HG03196 (cell line): Measurements from ENCODE around the gene SYNCRIP.
A peak's percentile ranks its signal among the peaks of the same experiment; 100 is the strongest.
"Not testable (repeated sequence)": the region's sequence is repeated elsewhere in the genome, so short reads cannot be mapped to it uniquely, and the experiment has no call there.

Source experiments
- ATAC-seq: cut with Tn5 transposase; IDR thresholded peaks from one replicate; pipeline ENCODE4 v1.9.1; 2021; ENCODE audit not compliant: unreplicated experiment

The SYNCRIP gene

GRCh38 chr6:85600713-85601313 lies 41.9 kb downstream of the SYNCRIP start:
- ATAC-seq: no peak

DNA sequence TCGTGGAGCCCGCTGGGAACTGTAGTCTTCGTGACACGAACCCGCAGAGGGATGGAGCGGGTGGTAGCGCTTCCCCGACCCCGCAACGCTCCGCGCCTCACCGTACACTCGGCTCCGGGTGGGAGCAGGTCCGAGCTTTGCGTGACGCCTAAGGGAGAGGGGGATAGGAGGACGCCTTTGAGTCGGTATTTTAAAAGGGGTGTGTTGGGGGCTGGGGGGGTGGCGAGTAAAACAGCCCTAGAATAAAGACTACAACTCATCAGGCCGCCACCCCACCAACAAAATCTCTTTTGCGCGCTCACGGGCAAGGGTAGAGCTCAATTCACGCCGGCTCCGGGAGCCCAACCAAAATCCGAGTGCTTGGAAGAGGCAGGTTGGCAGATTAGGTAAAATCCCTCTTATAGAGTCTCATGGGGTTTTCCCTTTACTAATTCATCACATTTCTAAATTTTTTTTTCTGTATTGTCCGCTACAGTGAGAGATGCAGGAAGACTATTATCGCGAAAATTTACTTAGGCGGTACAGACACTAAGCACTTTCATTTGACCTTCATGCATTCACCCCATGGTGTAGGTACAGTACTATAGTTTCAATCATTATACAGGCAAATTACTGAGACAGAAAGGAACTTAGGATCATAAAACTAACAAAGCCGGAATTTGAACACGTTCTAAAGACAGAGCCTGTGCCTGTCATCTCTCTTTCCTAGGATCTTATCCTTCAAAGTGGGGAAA lies 48.3 kb downstream of the SYNCRIP start:
- ATAC-seq: peak; percentile 4

GRCh38 chr6:85593438-85594196 lies 49.1 kb downstream of the SYNCRIP start, which contains the start of gene SNX14:
SNX14 (minus strand) TSS chr6:85593858; CDS start chr6:85593718, 140 bp downstream.
- ATAC-seq: peak; percentile 93

- ATAC-seq: no peak
Observed at GRCh38 chr6:85592033-85592432, 50.7 kb downstream of the SYNCRIP start.

- no peak for ATAC-seq
Observed at GRCh38 chr6:85591207-85591606, 51.5 kb downstream of the SYNCRIP start.

- no peak for ATAC-seq
Observed at GRCh38 chr6:85585741-85586140, 56.9 kb downstream of the SYNCRIP start.

- ATAC-seq: not testable (repeated sequence)
Observed at GRCh38 chr6:85582832-85583231, 59.9 kb downstream of the SYNCRIP start.

DNA sequence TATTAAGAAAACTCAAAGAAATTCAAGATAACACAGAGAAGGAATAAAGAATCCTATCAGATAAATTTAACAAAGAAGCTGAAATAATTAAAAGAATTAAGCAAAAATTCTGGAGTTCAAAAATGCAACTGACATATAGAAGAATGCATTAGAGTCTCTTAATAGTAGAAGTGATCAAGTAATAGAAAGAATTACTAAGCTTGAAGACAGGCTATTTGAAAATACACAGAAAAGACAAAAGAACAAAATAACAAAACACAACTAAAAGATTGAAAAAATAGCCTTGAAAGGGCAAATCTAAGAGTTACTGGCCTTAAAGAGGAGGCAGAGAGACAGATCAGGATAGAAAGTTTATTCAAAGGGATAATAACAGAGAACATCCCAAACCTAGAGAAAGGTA lies 61.1 kb downstream of the SYNCRIP start:
- no peak for ATAC-seq

DNA sequence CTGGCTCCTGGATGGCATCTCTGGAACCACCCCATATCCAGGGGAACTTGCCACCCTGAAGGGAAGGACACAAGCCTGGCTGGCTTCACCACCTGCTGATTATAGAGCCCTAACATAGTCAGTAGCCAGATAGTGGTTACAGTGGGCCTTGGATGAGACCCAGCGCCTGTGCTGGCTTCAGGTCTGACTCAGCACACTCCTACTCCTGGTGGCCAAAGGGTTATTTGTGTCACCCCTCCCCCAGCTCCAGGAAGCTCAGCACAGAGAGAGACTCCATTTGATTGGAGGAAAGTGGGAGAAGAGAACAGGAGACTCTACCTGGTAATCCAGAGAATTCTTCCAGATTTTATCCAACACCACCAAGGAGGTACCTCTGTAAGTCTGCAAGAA lies 61.8 kb downstream of the SYNCRIP start:
- ATAC-seq: peak; percentile 72

DNA sequence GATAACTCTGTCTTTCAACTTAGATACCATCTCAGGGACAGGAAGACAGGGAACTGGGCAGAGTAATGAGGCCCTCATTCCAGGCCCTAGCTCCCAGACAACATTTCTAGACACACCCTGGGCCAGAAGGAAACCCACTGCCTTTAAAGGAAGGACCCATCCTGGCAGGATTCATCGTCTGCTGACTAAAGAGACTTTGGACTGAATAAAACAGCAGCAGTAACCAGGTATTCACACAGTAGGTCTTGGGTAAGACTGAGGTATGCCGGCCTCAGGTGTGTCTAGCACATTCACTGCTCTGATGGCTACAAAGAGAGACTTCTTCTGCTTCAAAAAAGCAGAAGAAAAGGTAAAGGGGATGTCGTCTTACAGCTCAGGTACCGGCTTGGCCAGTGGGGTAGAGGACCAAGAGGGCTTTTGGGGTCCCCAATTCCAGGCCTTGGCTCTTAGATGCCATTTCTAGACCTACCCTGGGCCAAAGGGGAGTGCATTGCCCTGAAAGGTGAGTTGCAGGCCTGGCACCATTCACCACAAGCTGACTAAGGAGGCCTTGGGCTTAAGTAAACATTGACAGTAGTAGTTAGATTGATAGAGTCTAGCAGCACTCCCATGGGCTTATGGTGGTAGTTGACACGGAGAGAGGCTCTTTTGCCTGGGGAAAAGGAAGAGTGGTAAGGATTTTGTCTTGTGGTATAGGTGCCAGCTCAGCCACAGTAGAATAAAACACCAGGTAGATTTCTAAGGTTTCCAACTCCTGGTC lies 62.4 kb downstream of the SYNCRIP start:
- ATAC-seq: peak; percentile 20

DNA sequence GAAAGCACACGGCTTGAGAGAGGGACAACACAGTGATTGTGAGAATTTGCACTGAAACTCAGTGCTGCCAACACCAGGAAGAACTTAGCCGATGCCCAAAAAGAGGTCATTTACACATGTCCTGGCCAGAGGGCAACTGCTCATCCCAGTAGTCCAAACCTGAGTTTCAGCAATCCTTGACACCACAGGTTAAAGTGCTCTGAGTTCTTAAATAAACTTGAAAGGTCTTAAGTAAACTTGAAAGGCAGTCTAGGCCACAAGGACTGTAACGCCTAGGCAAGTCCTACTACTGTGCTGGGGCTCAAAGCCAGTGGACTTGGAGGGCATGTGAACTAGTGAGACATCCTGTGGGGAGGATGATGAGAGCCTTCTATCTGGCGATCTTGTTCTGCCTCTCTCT lies 63.1 kb downstream of the SYNCRIP start:
- ATAC-seq: no peak

DNA sequence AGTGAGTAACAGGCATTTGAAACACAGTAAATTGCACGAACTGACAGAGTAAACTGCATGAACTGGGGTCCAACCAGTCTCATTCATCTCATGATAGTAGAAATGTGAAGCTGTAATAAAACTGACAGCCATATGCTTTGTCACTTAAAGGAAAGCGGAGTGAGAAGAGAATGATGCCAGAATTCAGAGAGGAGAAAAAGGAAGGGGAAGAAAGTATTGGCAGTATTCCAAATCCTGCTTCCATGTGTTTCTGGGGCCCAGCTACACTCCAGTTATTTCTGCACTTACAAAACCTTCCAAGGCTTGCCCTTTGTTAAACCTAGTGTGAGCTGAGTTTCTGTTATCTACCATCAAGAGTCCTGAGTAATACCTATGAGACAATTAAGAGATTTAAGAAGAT lies 66.2 kb downstream of the SYNCRIP start:
- no peak for ATAC-seq

DNA sequence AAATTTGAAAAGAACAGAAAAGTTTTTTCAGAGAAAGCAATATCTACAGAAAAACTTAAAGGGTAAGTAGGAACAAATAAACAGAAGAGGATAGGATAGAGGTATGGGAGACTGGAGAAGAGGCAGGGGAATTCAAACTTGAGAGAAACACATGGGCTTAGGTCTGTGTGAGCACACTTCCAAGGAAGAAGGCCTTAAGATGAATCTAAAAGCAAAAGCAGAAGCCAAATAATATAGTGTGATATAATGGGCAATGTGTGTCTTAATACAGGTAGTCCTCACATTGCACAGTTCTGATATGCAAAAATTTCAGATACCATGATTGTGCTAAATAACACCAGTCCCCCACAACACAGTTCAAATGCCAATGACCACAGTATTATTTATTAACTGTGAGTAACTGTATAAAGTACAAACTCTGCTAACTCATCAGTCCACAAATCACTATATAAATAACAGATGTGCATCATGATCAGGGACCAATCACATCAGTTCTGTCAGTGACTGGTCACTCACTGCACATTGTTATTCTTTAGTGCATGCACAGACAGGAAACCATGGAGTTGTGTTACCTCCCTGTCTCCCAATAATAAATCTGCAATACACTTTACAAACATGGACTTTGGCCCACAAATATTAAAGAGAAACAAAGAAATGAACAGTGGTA lies 67.6 kb downstream of the SYNCRIP start:
- ATAC-seq: no peak

GRCh38 chr6:85569323-85569722 lies 73.4 kb downstream of the SYNCRIP start:
- ATAC-seq: no peak

DNA sequence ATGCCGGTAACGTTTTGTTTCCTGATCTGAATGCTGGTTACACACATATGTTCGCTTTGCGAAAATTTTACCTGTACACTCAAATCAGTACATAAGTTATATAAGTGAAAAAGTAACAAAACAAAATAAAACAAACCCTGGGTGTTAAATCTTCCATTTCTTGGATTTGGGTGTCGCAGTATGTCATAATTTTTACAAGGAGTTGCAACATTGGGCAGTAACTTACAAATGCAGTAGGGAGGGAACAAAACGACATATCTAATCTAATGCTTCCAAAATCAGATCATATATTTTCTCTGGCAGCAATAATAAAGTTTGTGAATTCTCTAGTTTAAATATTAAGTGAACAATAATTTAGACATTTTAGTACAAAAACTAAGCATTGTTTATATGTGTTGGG lies 74.3 kb downstream of the SYNCRIP start:
- ATAC-seq: no peak

- no peak for ATAC-seq
Observed at GRCh38 chr6:85565736-85566135, 77.0 kb downstream of the SYNCRIP start.

- ATAC-seq: not testable (repeated sequence)
Observed at GRCh38 chr6:85564223-85564622, 78.5 kb downstream of the SYNCRIP start.
